ENCODE data around the gene TIMM22. TPM values are rescaled to one million over a fixed set of nuclear protein-coding genes. Genes with fewer than 3 reads are reported as not detected.
A peak's percentile ranks its signal among the peaks of the same experiment; 100 is the strongest.
"Not testable (repeated sequence)": the region's sequence is repeated elsewhere in the genome, so short reads cannot be mapped to it uniquely, and the experiment has no call there.

Gene TIMM22
- total RNA-seq, 2 experiments from 2014 or later, result 8.0 to 9.6 TPM

DNA sequence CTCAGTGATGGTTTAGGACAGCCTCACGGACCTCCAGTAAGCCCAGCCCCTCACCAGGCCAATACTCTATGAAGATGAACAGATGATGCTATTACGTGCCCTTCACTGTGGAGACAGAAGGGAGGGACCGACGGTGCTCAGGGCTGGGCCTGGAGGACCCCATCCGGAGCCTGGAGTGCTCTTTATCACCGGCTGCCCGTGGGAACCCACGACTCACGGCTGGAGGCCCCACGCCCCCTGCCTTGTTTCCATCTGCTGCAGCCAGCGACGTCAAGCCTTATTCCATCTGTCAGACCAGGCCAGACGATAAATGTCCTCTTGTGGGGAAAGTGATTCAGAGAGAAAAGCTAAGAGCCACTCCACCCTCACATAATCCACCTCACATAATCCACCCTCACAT lies 4.0 kb upstream of the TIMM22 start:
- DNase-seq, result no peak
- Mint-ChIP-seq H3K9me3 (peaks cover 29% of the 10 kb centered on the region), H3K4me3 (no peak overlapping the region), H3K27me3 (no peaks in the 10 kb centered on the region), H3K4me1 (ENCODE audit: low read depth) (peaks cover 5% of the 10 kb centered on the region), H3K36me3 (no peaks in the 10 kb centered on the region), H3K27ac (no peak overlapping the region)
- intact Hi-C loops (cut with micrococcal nuclease), result no loop called here
- POLR2A ChIA-PET, result no interaction called here
- CTCF ChIA-PET, result interaction anchor here (1.5 kb wide), 1 partner anchor 12 kb away, joined by 5 read pairs; no protein-coding TSS in a partner anchor

- H3K36me3 Mint-ChIP-seq, H3K27me3 Mint-ChIP-seq, POLR2A ChIA-PET, H3K27ac Mint-ChIP-seq, H3K4me3 Mint-ChIP-seq, DNase-seq: not testable (repeated sequence)
- CTCF ChIA-PET, result interaction anchor here (1.2 to 2.8 kb wide), 5 partner anchors 10 to 295 kb away, joined by 4 to 45 read pairs (median 9); partner anchors contain the start of genes GEMIN4 and NXN
- intact Hi-C loops (cut with micrococcal nuclease), result loop anchor here (5.0 kb wide), 3 partner anchors 118 to 583 kb away; a partner anchor contains a TSS
- peaks cover 22% of the 10 kb centered on the region for H3K4me1 Mint-ChIP-seq (ENCODE audit: low read depth)
- H3K9me3 Mint-ChIP-seq, result peaks cover 29% of the 10 kb centered on the region
Measured at GRCh38 chr17:995324-995723, 1.6 kb upstream of the TIMM22 start.

DNA sequence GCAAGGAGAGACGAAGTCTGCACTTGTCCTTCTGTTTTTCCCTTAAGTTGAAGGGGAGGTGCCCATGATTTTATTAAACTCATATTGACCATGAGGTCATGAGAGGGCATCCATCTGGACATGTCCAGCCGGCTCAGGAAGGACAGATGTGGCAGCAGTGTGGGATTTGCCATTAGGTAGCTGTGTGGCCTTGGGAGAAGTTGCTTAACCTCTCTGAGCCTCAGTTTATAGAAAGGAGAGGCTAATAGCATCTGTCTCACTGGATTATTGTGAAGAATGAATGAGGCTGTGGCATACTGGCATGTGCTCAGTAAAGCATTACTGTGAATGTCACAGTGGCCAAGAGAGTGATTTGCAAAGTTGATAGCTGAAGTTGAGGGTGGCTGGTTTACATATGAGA lies 1.2 kb downstream of the TIMM22 start:
- CTCF ChIA-PET, result interaction anchor here (0.6 to 3.1 kb wide), 7 partner anchors 9 to 462 kb away, joined by 3 to 17 read pairs (median 10); partner anchors contain the start of genes GLOD4, MRM3 and NXN
- H3K36me3 Mint-ChIP-seq, result peaks cover 21% of the 10 kb centered on the region
- H3K4me3 Mint-ChIP-seq, result peak overlapping the region; percentile 92
- DNase-seq, result no peak
- intact Hi-C loops (cut with micrococcal nuclease), result loop anchor here (5.0 kb wide), 3 partner anchors 121 to 586 kb away; a partner anchor contains a TSS
- H3K9me3 Mint-ChIP-seq, result peaks cover 20% of the 10 kb centered on the region
- POLR2A ChIA-PET, result interaction anchor here (1.0 kb wide), 1 partner anchor 17 kb away, joined by 3 read pairs; no protein-coding TSS in a partner anchor
- H3K27ac Mint-ChIP-seq, result peak overlapping the region; percentile 65
- H3K4me1 Mint-ChIP-seq (ENCODE audit: low read depth), result peaks cover 27% of the 10 kb centered on the region
- H3K27me3 Mint-ChIP-seq, result no peaks in the 10 kb centered on the region

DNA sequence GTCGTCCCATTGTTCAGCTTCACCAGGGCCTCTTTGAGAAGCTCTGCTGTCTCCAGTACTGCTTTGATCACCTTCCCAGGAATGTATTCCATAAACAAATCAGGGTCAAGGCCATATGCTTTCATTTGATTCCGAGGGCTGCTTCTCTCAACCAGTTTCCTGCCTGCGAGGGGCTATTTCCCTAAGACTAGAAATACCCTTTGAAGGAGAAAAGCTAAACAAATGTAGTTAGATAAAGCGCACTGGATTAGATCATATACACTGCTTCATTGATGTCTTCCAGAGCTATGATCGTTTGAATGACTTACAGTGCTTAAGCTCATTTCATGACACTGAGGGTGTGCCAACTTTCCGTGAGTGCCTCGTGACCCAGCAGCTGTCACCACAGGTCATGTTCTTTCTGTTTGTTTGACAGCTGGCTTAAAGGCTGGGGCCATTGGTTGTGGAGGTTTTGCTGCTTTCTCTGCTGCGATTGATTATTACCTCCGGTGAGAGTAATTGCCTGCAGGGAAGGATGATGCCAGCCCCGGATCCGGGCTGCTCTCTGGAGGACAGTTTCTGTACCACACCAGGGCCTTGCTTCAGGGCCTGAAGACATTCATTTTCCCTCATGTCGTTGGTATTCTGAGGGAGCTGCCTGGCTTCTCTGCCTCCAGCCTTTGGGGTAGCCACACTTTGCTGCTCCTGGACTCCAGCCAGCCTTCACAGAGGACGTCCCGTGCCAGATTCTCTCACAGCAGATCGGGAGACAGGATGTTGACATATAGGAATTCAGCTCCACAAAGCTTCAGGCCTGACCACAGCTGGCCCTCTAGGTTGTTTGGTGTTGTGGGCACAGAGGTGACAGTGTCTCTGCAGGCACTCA lies 3.9 kb downstream of the TIMM22 start:
- H3K27ac Mint-ChIP-seq, result peak overlapping the region; percentile 38
- no peaks in the 10 kb centered on the region for H3K9me3 Mint-ChIP-seq
- no peak overlapping the region for H3K4me3 Mint-ChIP-seq
- peaks cover 27% of the 10 kb centered on the region for H3K4me1 Mint-ChIP-seq (ENCODE audit: low read depth)
- intact Hi-C loops (cut with micrococcal nuclease), result no loop called here
- peaks cover 25% of the 10 kb centered on the region for H3K36me3 Mint-ChIP-seq
- no peak for DNase-seq
- CTCF ChIA-PET, result interaction anchor here (0.6 to 3.0 kb wide), 8 partner anchors 20 to 670 kb away, joined by 3 to 14 read pairs (median 4); no protein-coding TSS in a partner anchor
- H3K27me3 Mint-ChIP-seq, result no peaks in the 10 kb centered on the region
- POLR2A ChIA-PET, result no interaction called here

DNA sequence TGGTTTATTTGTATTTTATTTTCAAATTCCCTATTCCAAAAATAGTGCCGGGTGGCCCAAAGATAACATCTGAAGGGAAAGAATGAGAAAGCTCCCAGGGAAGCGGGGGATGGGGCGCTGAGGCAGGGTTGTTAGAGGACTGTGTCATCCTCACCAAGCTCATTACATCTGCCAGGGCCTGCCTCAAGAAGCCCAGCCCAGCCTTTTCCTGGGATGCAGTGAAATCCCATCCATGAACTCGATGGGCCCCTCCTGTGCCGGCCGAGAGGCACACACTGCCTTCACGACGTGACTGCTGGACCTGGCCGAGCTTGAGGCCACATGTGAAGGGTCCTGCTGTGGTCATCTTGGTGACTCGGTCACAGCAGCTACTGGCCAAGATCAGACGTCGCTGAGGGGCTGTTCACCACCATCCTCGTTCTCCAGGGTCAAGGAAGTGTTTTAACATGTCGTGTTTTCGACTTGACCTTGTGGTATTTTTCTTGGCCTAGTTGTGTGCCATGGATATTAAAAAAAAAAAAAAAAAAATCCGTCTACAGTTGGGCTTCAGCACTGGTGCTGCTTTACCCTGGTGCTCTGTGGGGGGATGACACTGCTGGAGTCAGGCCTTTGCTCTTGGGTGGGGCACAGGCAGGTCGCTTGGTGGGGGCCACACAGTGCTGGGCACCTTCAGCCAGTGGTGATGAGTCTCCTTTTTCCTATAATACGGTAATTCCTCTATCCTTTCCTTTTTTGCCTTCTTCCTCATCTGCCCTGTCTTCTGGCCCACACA lies 4.9 kb downstream of the TIMM22 start:
- DNase-seq, result no peak
- intact Hi-C loops (cut with micrococcal nuclease), result no loop called here
- peaks cover 25% of the 10 kb centered on the region for H3K36me3 Mint-ChIP-seq
- ChIA-PET CTCF (interaction anchor here (0.6 to 3.0 kb wide), 9 partner anchors 21 to 671 kb away, joined by 3 to 14 read pairs (median 4); no protein-coding TSS in a partner anchor), POLR2A (no interaction called here)
- H3K27me3 Mint-ChIP-seq, result no peaks in the 10 kb centered on the region
- H3K27ac Mint-ChIP-seq, result peak overlapping the region; percentile 47
- H3K4me3 Mint-ChIP-seq, result no peak overlapping the region
- peaks cover 27% of the 10 kb centered on the region for H3K4me1 Mint-ChIP-seq (ENCODE audit: low read depth)
- no peaks in the 10 kb centered on the region for H3K9me3 Mint-ChIP-seq

GRCh38 chr17:1002412-1002753 lies 5.5 kb downstream of the TIMM22 start:
- Mint-ChIP-seq H3K4me3 (no peak overlapping the region), H3K27ac (peak overlapping the region; percentile 47), H3K4me1 (ENCODE audit: low read depth) (peaks cover 24% of the 10 kb centered on the region), H3K36me3 (peaks cover 25% of the 10 kb centered on the region), H3K9me3 (no peaks in the 10 kb centered on the region), H3K27me3 (no peaks in the 10 kb centered on the region)
- ChIA-PET POLR2A (no interaction called here), CTCF (interaction anchor here (0.9 to 1.6 kb wide), 2 partner anchors 22 to 208 kb away, joined by 3 to 5 read pairs; no protein-coding TSS in a partner anchor)
- DNase-seq, result no peak
- intact Hi-C loops (cut with micrococcal nuclease), result no loop called here

GRCh38 chr17:1002771-1003555 lies 6.0 kb downstream of the TIMM22 start:
- DNase-seq, result no peak
- Mint-ChIP-seq H3K27ac (no peak overlapping the region), H3K36me3 (peaks cover 25% of the 10 kb centered on the region), H3K4me1 (ENCODE audit: low read depth) (peaks cover 21% of the 10 kb centered on the region), H3K27me3 (no peaks in the 10 kb centered on the region), H3K4me3 (no peak overlapping the region), H3K9me3 (no peaks in the 10 kb centered on the region)
- intact Hi-C loops (cut with micrococcal nuclease), result no loop called here
- ChIA-PET CTCF (interaction anchor here (0.9 to 1.6 kb wide), 2 partner anchors 22 to 208 kb away, joined by 3 to 5 read pairs; no protein-coding TSS in a partner anchor), POLR2A (no interaction called here)

DNA sequence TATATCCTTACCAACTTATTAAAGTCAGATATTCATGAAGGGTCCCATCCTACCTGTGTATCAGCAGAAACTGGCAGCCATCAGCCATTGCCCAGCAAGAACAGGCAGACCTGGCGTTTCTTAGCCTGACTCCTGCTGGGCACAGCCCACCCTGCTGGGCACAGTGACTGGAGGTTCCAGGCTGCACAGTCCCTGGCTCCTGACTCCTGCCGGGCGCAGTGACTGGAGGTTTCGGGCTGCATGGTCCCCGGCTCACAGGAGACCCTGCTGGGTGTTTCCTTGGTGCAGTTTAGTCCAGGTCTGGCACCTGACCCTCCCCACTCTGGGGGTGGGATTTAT lies 6.7 kb downstream of the TIMM22 start:
- ChIA-PET POLR2A (no interaction called here), CTCF (interaction anchor here (0.6 to 0.8 kb wide), 2 partner anchors 52 to 55 kb away, joined by 3 read pairs; no protein-coding TSS in a partner anchor)
- Mint-ChIP-seq H3K4me1 (ENCODE audit: low read depth) (peaks cover 15% of the 10 kb centered on the region), H3K36me3 (peaks cover 27% of the 10 kb centered on the region), H3K9me3 (no peaks in the 10 kb centered on the region), H3K27me3 (no peaks in the 10 kb centered on the region), H3K27ac (no peak overlapping the region), H3K4me3 (no peak overlapping the region)
- no peak for DNase-seq
- intact Hi-C loops (cut with micrococcal nuclease), result no loop called here

DNA sequence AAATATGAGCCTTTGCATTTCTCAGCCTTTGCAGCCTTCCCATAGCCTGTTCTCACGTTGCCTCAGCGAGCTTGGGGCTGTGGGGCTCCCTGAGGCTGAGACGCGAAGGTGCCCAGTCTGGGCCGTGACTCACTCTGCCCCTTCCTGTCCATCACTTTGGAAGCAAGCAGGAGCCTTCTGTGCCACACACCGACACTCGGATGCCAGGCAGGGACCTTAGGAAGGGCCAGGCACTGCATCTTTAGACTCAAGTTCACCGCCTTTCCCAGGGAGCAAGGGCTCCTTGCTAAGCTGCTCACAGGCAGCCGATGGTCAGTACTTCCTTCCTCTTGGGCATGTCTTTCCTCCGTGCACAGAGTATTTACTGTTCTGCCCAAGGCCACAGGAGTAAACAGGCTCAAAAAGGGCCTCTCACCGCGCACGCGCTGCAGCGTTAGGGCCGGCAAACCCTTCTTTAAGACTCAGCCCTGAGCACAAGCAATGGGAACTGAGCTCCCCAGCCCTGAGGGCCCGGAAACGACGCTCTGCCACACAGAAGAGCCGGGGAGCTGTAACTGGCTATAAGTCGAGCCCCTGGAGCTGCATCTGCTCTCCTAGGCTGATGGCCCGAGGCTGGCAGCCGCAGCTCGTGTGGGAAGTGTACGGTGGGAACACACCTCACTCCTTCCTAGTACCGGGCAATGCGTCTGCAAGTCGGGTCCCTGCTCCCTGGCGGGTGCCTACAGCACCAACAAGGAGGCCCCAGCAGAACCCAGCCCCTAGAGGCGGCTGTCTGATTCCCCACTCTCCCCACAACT lies 7.2 kb downstream of the TIMM22 start:
- peaks cover 9% of the 10 kb centered on the region for H3K4me1 Mint-ChIP-seq (ENCODE audit: low read depth)
- H3K36me3 Mint-ChIP-seq, result peaks cover 27% of the 10 kb centered on the region
- H3K27ac Mint-ChIP-seq, result no peak overlapping the region
- no peak for DNase-seq
- POLR2A ChIA-PET, result no interaction called here
- no peaks in the 10 kb centered on the region for H3K9me3 Mint-ChIP-seq
- CTCF ChIA-PET, result interaction anchor here (0.6 to 0.8 kb wide), 2 partner anchors 51 to 55 kb away, joined by 3 read pairs; no protein-coding TSS in a partner anchor
- H3K4me3 Mint-ChIP-seq, result no peak overlapping the region
- intact Hi-C loops (cut with micrococcal nuclease), result no loop called here
- H3K27me3 Mint-ChIP-seq, result no peaks in the 10 kb centered on the region

DNA sequence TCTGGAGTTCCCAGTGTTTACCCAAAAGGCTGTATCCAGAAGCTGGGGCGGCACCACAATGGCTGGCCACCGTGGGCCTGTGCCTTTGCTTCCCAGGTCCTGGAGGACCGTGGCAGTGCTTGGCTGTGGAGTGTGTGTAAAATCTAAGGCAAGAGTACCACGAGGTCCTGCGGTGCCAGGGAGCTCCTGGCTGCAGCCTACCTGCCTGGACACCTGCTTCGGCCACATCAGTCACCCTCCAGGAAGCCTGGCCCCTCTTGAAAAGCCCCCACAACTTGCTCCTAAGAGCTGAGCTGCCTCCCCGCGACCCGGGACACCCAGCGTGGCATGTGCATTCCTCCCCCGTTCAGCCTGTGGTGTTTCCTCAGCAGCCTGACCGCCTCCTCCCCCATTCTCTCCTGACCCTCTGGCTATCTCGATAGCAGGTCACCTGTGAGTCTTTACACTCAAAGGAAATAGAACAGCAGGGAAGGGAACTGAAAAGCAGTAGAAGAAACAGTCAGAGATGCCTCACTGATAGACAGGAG lies 7.9 kb downstream of the TIMM22 start:
- Mint-ChIP-seq H3K36me3 (peaks cover 23% of the 10 kb centered on the region), H3K9me3 (no peaks in the 10 kb centered on the region), H3K27me3 (no peaks in the 10 kb centered on the region), H3K4me1 (ENCODE audit: low read depth) (peaks cover 4% of the 10 kb centered on the region), H3K4me3 (no peak overlapping the region), H3K27ac (peak overlapping the region; percentile 0)
- intact Hi-C loops (cut with micrococcal nuclease), result no loop called here
- no peak for DNase-seq
- CTCF ChIA-PET, result interaction anchor here (0.8 kb wide), 1 partner anchor 54 kb away, joined by 3 read pairs; no protein-coding TSS in a partner anchor
- POLR2A ChIA-PET, result no interaction called here
